Measurements from ENCODE around the gene NRG3.
"Not testable (repeated sequence)": the region's sequence is repeated elsewhere in the genome, so short reads cannot be mapped to it uniquely, and the experiment has no call there.

The NRG3 gene

GRCh38 chr10:82924711-82925110 is 1049.7 kb downstream of the NRG3 start:
- DNase-seq (ENCODE audit: low spot score): no peak

- no peak for DNase-seq (ENCODE audit: low spot score)
These were observed 1050.6 kb downstream of the NRG3 start for GRCh38 chr10:82925547-82925946.

GRCh38 chr10:82932451-82932850 is 1057.5 kb downstream of the NRG3 start:
- DNase-seq (ENCODE audit: low spot score): no peak

GRCh38 chr10:82934429-82934828 is 1059.4 kb downstream of the NRG3 start:
- no peak for DNase-seq (ENCODE audit: low spot score)

- DNase-seq (ENCODE audit: low spot score): no peak
These were observed 1060.0 kb downstream of the NRG3 start for GRCh38 chr10:82934947-82935346.

- no peak for DNase-seq (ENCODE audit: low spot score)
These were observed 1063.3 kb downstream of the NRG3 start for GRCh38 chr10:82938331-82938730.

GRCh38 chr10:82942286-82943099 is 1067.5 kb downstream of the NRG3 start:
- DNase-seq (ENCODE audit: low spot score): peak; percentile 11

- no peak for DNase-seq (ENCODE audit: low spot score)
These were observed 1068.1 kb downstream of the NRG3 start for GRCh38 chr10:82943142-82943541.

- DNase-seq (ENCODE audit: low spot score): no peak
These were observed 1075.0 kb downstream of the NRG3 start for GRCh38 chr10:82949816-82950575.

- DNase-seq (ENCODE audit: low spot score): no peak
These were observed 1078.3 kb downstream of the NRG3 start for GRCh38 chr10:82953331-82953730.

- no peak for DNase-seq (ENCODE audit: low spot score)
These were observed 1078.9 kb downstream of the NRG3 start for GRCh38 chr10:82953909-82954308.

- not testable (repeated sequence) for DNase-seq (ENCODE audit: low spot score)
These were observed 1085.5 kb downstream of the NRG3 start for GRCh38 chr10:82960421-82961060.

GRCh38 chr10:82961864-82962263 is 1086.9 kb downstream of the NRG3 start:
- DNase-seq (ENCODE audit: low spot score): no peak

- DNase-seq (ENCODE audit: low spot score): no peak
These were observed 1091.1 kb downstream of the NRG3 start for GRCh38 chr10:82966130-82966529.

- no peak for DNase-seq (ENCODE audit: low spot score)
These were observed 1093.5 kb downstream of the NRG3 start for GRCh38 chr10:82968533-82968932.

- DNase-seq (ENCODE audit: low spot score): peak; percentile 14
These were observed 1094.4 kb downstream of the NRG3 start for GRCh38 chr10:82969405-82969804.

GRCh38 chr10:82980321-82980720 is 1105.3 kb downstream of the NRG3 start:
- no peak for DNase-seq (ENCODE audit: low spot score)

- DNase-seq (ENCODE audit: low spot score): peak; percentile 7
These were observed 1106.2 kb downstream of the NRG3 start for GRCh38 chr10:82981137-82981723.

- DNase-seq (ENCODE audit: low spot score): peak; percentile 60
These were observed 1107.2 kb downstream of the NRG3 start for GRCh38 chr10:82982110-82982608.

GRCh38 chr10:82986216-82986615 is 1111.2 kb downstream of the NRG3 start:
- DNase-seq (ENCODE audit: low spot score): no peak

- DNase-seq (ENCODE audit: low spot score): not testable (repeated sequence)
These were observed 1131.5 kb downstream of the NRG3 start for GRCh38 chr10:83006479-83006878.

GRCh38 chr10:83007510-83007909 is 1132.5 kb downstream of the NRG3 start:
- no peak for DNase-seq (ENCODE audit: low spot score)
